ENCODE data around the gene RBM38.
"Not testable (repeated sequence)": the region's sequence is repeated elsewhere in the genome, so short reads cannot be mapped to it uniquely, and the experiment has no call there.

The RBM38 gene

GRCh38 chr20:57421253-57422220 lies 30.3 kb downstream of the RBM38 start:
- no peak for DNase-seq

- DNase-seq, result no peak
Observed at GRCh38 chr20:57422254-57422653, 31.1 kb downstream of the RBM38 start.

GRCh38 chr20:57425150-57426013 lies 34.2 kb downstream of the RBM38 start:
- DNase-seq, result no peak

GRCh38 chr20:57426271-57426689 lies 35.1 kb downstream of the RBM38 start:
- no peak for DNase-seq

GRCh38 chr20:57426831-57427230 lies 35.6 kb downstream of the RBM38 start:
- no peak for DNase-seq

GRCh38 chr20:57428324-57429158 lies 37.3 kb downstream of the RBM38 start:
- DNase-seq, result no peak

GRCh38 chr20:57429159-57429496 lies 37.9 kb downstream of the RBM38 start:
- no peak for DNase-seq

GRCh38 chr20:57429580-57430200 lies 38.5 kb downstream of the RBM38 start:
- peak; percentile 36 for DNase-seq

GRCh38 chr20:57430201-57430596 lies 39.0 kb downstream of the RBM38 start:
- DNase-seq, result not testable (repeated sequence)

GRCh38 chr20:57431539-57431835 lies 40.3 kb downstream of the RBM38 start:
- DNase-seq, result no peak

GRCh38 chr20:57432480-57432861 lies 41.3 kb downstream of the RBM38 start:
- no peak for DNase-seq

GRCh38 chr20:57432862-57433491 lies 41.8 kb downstream of the RBM38 start:
- DNase-seq, result no peak

- no peak for DNase-seq
Observed at GRCh38 chr20:57433657-57434389, 42.6 kb downstream of the RBM38 start.

- no peak for DNase-seq
Observed at GRCh38 chr20:57434390-57434700, 43.1 kb downstream of the RBM38 start.

GRCh38 chr20:57435105-57435497 lies 43.9 kb downstream of the RBM38 start:
- DNase-seq, result no peak

GRCh38 chr20:57435498-57436222 lies 44.5 kb downstream of the RBM38 start:
- no peak for DNase-seq

- DNase-seq, result no peak
Observed at GRCh38 chr20:57436223-57436545, 45.0 kb downstream of the RBM38 start.

GRCh38 chr20:57437267-57437666 lies 46.1 kb downstream of the RBM38 start:
- DNase-seq, result no peak

GRCh38 chr20:57437672-57438330 lies 46.6 kb downstream of the RBM38 start:
- DNase-seq, result no peak

- DNase-seq, result no peak
Observed at GRCh38 chr20:57438552-57438951, 47.4 kb downstream of the RBM38 start.

- no peak for DNase-seq
Observed at GRCh38 chr20:57439432-57439831, 48.2 kb downstream of the RBM38 start.

All from HCEC 1CT (cell line).